ENCODE measurements around the gene MSGN1.
"Not testable (repeated sequence)": the region's sequence is repeated elsewhere in the genome, so short reads cannot be mapped to it uniquely, and the experiment has no call there.

MSGN1 gene

DNA sequence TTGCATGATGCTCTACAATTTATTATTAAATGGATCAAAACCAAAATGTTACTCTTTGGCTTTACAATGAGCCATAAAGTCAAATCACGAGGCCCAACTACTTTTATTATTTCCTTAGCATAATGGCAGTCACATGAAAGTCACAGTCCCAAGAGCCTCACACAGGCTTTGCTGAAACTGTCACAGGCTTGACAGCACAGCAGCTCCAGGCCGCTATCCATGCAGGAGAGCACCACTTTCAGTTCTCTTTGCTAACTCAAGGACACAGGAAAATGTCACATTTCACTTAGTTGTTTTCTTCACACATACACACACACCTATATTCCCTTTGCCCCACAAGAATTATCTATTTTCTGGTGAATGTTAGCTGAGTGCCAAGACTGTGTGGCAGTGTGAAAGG is 11.1 kb upstream of the MSGN1 start:
- DNase-seq (ENCODE audit: low read depth in 2 of 2), result no peak

- DNase-seq (ENCODE audit: low read depth in 2 of 2), result no peak
Observed at GRCh38 chr2:17805717-17806363, 10.4 kb upstream of the MSGN1 start.

DNA sequence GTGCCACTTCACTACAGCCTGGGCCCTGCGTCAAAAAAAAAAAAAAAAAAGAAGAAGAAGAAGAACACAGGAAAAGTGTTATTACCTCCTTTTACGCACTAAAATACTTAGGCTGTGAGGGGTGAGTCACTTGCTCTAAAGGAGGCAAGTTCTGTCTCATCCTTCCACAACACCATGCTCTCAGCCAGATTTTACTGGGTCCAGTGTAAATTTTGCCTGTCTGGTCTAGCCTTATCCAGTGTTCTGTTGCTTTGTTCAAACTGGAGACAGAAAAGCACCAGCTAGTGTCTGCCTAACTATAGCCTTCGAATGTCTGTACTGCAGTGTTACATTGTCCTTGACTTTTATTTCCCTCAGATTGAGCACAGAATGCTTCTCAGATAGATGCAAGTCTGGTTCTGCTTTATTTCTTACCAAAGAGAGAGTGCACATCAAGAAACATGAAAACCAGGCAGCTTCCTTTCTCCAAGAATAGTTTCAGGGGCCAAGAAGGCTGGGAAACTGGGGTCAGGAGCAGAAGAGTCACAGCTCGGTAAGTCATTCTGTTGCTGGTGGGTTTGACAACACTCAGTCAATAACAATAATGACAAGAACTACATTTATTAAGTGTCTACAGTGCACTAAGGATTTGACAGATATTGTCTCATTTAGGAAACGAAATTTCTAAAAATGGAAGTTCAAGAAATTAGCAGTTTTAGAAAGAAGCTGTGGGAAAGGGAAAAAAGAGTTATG is 3.1 kb upstream of the MSGN1 start:
- no peak for DNase-seq (ENCODE audit: low read depth in 2 of 2)

DNA sequence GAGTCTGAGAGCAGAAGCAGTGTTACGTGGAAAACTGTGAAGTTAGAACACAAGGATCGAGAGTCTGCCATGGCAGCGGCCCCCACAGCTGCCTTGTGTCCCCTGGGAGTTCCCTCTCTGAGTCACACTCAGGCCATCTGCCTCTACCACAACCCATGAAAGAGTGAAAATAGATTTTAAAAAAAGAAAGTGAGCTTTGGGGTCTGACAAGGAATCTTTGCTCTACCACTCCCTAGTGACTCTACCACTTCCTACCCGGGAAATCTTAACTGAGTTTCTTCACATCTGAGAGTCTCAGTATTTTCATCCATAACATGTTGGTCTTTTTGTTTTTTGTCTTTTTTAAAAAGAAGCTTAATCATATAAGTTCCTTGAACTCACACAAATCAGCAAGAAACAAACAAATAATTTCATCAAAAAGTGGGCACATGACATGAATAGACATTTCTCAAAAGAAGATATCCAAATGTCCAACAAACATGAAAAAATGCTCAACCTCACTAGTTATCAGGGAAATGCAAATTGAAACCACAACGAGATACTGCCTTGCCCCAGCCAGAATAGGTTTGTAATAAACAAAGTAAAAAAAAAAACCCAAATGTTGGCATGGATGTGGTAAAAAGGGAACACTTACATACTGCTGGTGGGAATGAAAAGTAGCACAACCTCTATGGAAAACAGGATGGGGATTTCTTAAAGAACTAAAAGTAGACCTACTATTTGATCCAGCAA is 2.4 kb upstream of the MSGN1 start:
- no peak for DNase-seq (ENCODE audit: low read depth in 2 of 2)

- DNase-seq (ENCODE audit: low read depth in 2 of 2), result no peak
Observed at GRCh38 chr2:17814601-17815000, 1.7 kb upstream of the MSGN1 start.

DNA sequence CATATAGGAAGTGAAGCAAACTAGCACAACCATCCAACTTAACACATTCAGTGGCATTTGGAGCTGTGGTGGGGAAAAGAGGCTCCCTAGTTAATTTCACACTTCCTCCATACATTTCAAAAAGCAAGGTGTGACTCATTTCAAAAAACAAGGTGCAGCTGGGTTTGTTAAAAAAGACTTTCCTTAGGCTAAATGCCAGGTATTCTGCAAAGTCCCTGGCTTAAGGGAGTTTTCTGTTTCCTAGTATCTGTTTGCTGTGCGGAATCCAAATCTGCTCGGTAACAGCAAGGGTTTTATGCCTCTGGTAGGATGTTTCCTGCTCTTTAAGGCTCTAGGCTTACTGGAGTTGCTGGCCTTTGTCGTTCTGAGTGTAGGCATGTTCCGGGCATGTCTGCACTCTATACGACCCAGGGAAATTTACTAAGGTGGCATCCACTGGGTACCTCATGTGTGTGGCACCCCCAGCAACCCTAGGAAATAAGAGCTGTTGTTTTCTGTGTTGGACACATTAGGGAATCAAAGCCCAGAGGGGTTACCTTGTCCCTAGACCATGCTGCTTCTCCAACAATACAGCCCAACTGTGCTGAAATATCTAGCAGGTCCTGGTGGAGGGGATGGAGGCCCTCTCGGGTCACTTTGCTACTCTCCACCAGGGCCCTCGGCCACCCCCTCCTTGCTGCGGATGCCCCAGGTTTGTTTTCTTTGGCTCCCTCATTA is 634 bp upstream of the MSGN1 start:
- DNase-seq (ENCODE audit: low read depth in 2 of 2), result no peak

DNA sequence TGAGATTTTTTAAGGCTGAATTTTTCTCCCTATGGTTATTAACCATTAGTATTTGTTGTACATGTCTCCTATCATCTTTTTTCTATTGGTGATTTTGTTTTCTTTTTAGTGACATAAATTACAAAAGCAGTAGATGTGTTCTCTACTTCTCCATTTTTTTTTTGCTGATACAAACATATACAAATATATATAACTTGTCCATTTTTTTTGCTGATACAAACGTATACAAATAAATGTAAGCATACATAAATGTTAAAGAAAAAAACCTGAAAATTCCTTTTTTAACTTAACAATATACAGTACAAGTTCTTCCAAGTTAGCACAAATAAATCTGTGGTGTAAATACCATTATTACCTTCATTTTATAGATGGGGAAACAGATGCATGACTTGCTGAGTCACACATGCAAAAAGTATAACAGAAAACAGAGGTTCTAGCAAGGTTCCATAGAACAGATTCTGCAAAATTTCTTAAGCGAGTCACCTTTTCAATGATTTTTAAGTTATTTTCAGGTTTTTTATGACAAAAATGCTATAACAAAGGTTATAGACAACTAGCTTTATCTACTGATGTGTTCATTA is 2.1 kb downstream of the MSGN1 start:
- DNase-seq (ENCODE audit: low read depth in 2 of 2), result no peak

DNA sequence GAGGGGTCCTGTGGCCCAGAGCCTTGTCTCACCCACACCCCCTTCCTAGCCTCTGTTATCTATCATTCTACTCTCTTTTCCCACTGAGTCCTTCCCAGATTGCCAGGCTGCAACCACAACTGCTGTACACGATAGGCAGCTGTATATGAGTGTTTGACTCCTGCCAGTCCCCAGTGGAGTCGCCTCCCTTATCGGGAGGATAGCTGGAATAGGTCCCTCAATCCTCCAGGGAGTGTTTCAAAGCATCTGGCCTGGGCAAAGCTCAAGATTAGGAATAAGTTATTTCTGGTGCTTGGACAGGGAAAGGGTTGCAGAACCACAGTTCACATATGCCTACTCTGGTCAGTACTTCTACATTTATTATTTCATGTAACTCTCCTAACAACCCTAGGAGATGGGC is 4.8 kb downstream of the MSGN1 start:
- DNase-seq (ENCODE audit: low read depth in 2 of 2), result no peak

DNA sequence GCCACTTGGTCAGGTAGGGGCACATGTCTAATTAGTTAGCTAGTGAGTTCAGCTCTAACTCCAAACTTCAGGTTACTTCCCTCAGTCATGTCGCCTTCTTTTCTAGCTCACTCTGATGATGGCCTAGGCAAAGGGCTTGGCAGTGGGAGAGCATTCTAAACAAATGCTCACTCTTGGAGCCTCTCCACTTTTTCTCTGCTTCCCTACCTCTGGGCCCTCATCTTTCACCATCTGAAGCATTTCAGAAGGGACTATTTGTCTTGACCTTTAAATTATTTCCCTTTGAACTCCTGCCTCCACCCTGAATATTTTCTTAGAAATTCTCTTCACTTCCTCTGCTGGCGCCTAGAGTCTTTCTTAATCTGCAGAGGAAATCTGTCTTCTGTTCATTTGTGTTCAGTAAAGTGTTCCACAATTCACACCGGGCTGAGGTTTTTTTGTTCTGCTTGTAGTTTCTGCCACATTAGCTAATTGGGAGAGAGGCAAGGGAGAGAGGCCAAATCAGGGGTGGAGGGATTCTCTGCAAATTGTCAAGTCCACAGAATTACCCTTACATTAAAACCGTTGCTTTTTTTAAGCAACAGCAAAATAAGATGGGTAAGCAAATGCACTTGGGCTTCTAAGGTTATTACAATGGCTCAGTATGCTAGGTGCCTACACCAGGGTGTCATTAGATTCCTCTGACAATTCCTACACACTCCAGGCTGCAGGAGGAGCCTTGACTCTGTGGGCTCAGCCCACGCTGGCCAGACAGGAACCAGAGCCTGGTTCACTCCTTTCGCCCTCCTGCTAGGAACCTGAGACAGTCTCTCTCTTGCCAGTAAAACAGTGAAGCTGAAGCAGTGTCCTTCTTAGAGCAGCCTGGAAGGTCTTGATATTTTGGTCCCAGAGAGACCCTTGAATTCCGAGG is 5.5 kb downstream of the MSGN1 start:
- no peak for DNase-seq (ENCODE audit: low read depth in 2 of 2)

DNA sequence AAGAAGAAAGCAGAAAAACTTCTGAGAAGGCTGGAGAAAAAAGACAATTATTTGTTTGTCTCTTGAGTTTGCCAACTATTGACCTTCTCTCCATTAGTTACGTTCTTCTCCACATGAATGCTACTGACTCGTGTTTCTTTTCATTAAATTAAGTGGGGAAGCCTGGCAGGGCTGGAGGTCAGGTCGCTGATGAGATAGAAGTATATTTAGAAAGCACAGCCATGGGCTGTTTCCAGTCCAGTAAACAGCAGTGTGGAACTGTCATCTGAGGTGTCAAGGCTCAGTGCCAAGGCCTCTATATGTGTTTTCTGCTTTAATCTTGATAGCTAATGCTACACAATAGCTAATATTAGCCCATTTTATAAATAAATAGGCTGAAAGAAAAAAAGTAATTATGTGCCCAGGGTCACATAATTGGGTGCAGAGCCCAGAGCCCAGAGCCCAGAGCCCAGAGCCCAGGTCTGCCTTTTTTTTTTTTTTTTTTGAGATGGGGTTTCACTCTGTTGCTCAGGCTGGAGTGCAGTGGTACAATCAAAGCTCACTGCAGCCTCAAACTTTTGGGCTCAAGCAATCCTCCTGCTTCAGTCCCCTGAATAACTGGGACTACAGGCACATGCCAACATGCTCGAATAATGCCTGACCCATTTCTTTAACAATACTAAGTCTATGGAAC is 6.3 kb downstream of the MSGN1 start:
- no peak for DNase-seq (ENCODE audit: low read depth in 2 of 2)

GRCh38 chr2:17823646-17824045 is 7.4 kb downstream of the MSGN1 start:
- DNase-seq (ENCODE audit: low read depth in 2 of 2), result not testable (repeated sequence)

- DNase-seq (ENCODE audit: low read depth in 2 of 2), result no peak
Observed at GRCh38 chr2:17827316-17827715, 11.1 kb downstream of the MSGN1 start.

GRCh38 chr2:17827785-17828184 is 11.5 kb downstream of the MSGN1 start:
- DNase-seq (ENCODE audit: low read depth in 2 of 2), result no peak

DNA sequence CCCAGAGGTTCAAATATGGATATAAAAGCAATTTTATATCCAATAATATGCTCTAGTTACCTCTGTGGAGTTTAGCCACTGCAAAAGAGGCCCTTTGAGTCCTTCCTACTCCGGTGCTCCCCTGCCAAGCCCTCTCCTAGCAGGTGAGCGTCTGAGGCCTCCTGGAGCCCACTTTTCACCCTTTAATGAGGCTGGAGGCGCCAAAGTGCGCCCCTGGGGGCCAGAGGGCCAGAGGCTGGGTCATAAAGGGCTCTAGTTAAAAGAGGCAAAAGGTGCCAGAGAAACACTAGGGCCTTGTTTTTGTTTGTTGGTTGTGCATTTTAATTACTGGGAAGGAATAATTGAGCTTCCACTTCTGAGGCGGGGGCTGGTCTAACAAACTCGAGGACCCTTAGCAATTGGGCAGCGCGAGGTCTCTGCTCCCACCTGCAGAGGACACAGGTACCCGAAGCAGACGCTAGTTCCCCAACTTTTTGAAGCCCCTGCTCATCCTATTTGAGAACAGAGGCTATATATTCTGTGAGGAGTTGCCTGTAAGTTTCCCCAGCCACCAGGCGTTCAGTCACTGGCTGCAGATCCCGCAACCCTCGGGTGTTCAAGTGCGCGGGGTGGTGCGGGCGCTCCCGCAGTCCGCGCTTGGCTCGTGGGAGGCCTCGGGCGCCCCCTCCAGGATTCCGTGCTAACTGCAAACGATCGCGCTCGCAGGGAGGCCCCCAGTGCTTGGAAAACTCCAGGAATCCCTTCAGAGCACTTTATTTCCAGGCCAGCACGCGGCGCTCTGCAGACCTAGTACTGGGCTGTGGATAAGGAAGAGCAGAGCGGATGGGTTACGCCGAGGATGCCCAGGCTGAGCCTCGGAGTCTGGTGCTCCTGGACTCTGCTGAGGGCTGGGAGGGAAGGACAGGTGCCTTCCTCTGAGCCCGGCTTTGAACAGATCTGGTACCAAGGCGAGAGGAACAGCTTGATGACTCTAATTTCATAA is 14.1 kb downstream of the MSGN1 start:
- DNase-seq (ENCODE audit: low read depth in 2 of 2), result peak; percentile 9 to 40

- no peak for DNase-seq (ENCODE audit: low read depth in 2 of 2)
Observed at GRCh38 chr2:17835516-17835915, 19.3 kb downstream of the MSGN1 start.

GRCh38 chr2:17839959-17840358 is 23.7 kb downstream of the MSGN1 start:
- DNase-seq (ENCODE audit: low read depth in 2 of 2), result no peak

DNA sequence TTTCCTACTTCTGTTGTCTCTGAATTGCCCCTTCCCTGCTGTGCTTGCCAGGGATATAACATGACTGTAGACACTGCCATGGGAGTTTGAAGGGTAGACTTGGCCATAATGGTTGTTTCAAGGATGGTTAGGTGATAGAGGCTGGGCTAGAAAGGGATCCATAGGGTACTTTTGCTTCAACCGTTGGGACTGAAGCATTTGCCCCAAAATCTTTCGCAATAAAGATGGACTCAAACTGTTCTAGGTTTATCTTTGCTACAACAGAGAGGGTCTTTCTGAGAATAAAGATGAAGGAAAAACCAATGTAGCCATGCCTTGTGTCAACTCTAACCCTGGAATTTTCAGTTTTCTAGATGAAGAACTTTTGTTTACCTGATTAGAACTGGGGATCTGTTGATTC is 27.2 kb downstream of the MSGN1 start:
- DNase-seq (ENCODE audit: low read depth in 2 of 2), result no peak

DNA sequence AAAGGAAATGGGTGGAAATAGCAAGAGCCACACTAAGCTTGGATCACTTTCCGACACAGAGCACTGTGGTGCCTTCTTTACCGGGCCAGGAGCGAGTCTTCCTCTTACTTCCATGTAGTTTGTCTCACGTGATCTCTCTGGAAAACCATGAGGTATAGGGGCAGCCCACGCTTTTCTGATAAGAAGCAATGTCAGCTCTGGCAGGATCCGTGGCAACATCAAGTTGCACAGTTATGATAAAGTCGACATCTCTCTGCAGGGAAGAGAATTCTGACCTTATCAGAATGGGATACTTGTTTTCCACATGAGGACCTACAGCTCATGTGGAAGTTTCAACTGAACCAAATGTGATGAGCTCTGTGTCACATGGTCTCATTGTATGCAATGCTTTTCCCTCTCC is 29.5 kb downstream of the MSGN1 start:
- DNase-seq (ENCODE audit: low read depth in 2 of 2), result no peak

DNA sequence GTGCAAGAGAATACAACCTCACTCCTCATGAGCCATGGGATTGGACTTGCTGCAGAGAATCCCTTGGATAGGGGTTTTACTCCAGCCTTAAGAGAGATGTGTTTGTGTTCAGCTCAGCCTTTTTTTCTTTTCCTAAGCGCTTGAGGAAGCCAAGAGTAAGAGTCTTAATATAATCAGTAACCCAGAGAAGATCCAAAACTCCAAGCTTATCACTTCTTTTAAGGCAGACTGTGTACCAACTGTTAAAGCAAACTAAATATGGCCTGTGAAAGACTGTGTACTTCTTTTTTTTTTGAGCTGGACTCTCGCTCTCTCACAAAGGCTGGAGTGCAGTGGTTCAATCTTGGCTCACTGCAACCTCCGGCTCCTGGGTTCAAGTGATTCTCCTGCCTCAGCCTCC is 30.4 kb downstream of the MSGN1 start:
- no peak for DNase-seq (ENCODE audit: low read depth in 2 of 2)

All from stimulated activated CD4-positive, alpha-beta T cell treated with anti-CD3 and anti-CD28 coated beads, Interleukin-12 subunit alpha, Interleukin-12 subunit beta, amount 100 ng/mL, for 24 hours (primary cell).